NCI-H82 treated with DMSO at 0.1 percent for 48 hours (cell line): ENCODE results near the gene EPB41L5.
"Not testable (repeated sequence)": the region's sequence is repeated elsewhere in the genome, so short reads cannot be mapped to it uniquely, and the experiment has no call there.

Experiments
- DNase-seq: peaks from one replicate; lab custom pipeline; 2025; ENCODE audit not compliant: unreplicated experiment; lab: John Stamatoyannopoulos, UW

The EPB41L5 gene

DNA sequence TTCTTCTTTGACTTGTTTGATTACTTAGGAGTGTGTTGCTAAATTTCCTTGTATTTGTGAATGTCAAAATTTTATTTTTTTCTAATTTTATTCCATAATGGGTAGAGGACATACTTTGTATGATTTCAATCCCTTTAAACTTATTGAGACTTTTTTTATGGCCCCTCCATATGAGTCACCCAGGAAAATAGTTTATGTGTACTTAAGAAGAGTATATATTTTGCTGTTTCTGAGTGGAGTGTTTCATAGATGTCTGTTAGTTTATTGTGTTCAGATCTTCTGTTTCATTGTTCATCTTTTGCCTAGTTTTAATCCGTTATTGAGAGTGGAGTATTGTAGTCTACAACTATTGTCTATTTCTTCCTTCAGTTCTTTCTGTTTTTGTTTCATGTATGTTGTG lies 81.9 kb downstream of the EPB41L5 start:
- no peak for DNase-seq

DNA sequence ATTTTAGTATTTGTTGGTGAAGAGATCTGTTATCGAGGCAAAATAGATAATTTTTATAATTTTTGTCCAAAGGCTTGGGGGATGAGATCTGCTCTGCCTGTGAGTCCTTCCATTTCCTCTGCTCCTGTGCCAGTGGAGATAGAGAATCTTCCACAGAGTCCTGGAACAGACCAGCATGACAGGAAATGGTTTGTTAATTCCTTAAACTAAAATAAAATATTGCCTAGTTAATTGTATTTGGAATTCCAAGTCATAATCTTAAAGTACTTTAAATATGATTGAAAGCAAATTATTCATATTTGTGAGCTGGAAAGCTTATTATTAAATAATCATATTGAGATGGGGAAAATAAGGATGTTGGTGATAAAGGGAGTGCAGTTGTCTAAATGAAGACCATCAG lies 87.8 kb downstream of the EPB41L5 start:
- no peak for DNase-seq

DNA sequence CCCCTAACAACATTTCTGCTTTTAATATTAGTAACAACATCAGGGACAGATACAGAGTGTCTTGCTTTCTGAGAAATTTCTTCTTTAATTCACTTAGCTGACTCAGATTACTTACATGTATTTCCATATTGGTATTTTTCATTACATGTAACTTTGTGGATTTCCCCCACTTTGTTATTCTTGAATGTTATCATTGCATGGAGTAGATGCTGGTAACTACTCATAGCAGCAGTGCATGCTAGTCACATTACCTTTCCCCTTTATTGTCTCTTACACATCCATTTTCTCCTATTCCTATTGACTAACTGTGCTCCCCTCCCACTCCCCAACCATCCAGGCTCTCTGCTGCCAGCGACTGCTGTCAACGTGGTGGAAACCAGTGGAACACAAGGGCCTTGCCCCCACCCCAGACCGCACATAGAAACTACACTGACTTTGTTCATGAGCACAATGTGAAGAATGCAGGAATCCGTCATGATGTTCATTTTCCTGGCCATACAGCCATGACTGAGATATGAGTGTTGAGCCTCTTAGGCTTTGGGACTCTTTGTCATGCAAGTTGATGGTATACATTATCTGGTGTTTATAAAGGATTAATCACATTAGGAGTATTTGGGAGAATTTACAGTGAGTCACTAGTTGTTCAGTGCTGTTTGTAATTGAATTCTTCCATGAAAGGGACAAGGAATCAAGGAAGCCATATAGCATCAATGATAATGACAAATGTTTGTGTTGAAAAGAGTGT lies 91.0 kb downstream of the EPB41L5 start:
- no peak for DNase-seq

DNA sequence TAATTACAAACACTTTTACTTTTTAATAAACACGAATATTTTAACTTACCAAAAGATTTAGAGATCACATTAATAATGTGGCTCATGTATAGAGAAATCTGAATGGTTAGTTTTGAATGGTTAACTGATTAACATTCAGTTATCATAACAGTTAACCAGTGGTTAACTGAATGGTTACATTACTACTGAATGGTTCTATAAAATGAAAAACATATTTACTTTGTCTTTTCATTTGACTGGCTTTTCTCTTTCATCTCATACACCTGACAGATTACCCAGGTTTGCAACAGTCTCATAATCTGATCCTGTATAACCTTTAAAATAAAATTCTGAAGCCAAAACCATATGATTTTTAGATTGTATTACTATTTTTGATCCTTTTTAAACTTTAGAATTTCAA lies 91.9 kb downstream of the EPB41L5 start:
- DNase-seq, result no peak

DNA sequence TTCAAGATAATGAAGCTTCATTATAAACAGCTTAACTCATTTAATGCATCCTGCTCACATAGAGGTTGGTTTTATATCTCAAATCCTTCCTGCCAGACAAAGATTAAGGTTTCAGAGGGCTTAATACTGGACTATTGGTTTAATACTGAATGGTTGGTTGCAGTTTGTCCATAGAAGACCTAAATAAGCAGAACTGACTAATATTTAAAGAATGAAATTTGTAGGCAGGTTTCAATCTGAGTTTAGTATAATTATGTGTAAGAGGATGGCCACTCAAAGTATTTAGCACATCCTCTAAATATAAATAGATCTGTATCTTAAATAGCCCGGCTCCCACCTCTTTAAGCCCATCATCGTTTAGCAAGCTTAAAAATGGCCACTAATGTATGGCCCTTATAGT lies 92.5 kb downstream of the EPB41L5 start:
- DNase-seq, result peak; percentile 28

DNA sequence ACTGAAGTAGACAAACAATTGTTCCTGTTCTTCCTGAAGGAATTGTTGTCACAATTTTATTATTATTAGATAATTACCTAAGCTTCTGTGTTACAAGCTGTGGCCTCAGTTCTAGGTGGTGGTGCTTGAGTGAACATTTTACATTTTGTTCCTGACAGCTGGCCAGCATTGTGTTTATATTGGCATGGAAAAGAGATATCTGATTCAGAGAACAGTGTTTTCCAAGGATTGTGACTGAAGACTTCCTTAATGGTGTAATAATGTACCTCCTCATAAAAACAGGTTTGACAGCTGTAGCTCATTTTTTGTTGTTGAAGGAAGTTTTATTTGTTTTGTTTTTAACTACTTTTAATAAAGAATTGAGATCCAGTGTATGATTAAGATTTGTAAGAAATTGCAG lies 95.2 kb downstream of the EPB41L5 start:
- DNase-seq, result no peak

DNA sequence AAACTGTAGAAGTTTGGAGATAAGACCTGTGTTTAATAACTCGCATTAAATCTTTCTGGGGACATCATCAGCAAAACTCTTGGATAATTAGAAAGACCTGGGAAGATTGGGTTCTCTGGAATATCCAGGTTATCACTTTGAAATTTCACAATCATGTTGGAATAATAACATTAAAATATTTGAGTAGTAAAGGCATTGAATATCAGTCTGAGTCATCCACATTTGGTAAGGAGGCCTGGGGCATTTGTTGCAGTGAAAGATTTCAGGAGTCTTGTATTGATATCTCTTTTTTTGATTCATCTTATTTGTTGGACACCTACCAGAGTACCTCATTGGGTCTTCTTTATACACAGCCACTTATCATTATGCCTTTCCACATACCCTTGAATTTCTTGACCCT lies 95.9 kb downstream of the EPB41L5 start:
- DNase-seq, result no peak

DNA sequence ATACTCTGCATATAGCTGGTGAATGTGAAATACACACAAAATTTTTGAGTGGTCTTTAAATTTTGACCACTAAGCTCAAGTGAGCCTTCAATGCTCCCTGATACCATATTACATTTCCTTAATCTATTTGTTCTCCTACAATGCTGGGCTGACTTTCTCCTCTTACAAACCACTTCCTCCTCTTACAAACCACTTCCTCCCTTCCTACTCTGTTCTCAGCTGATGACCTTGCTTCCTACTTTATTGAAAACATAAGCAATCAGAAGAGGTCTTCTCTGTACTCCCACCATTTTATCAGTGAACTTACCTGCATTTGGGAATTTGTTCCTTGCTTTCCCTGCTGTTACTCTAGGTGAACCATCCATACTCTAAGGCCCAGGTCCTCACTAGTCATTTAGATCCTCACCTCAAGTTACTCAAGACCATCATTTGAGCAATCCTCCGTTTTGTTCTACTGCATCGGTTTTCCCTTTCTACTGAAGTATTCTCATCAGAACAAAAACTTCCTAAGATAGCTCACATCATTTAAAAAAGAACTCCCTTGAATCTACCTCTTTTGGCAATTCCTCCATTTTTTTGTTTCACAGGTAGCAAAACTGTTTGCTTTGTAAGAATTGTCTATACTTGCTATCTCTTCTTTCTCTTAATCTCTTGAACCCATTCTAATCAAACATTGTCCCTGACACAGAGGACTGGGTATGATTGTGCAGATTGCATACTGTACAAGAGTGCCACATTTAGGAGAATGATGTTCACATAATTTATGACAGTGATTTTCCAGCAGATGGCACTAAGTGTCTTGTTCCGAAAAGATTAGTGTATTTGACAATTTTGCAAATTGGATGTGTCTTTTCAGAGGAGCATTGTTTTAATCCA lies 96.5 kb downstream of the EPB41L5 start:
- DNase-seq, result peak; percentile 78

DNA sequence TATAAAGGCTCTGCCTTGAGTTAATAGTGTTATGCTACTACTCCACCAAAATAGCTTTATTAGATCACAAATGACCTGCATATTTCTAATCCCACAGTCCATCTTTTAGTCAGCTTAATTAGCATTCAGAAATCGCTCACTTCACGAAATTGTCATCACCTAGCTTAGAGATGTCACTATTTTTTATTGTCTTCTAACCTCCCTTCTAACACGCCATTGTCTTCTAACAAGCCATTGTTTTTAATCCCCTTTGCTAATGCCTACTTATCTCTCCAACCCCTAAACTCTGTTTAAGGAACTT lies 97.1 kb downstream of the EPB41L5 start:
- peak; percentile 78 for DNase-seq

DNA sequence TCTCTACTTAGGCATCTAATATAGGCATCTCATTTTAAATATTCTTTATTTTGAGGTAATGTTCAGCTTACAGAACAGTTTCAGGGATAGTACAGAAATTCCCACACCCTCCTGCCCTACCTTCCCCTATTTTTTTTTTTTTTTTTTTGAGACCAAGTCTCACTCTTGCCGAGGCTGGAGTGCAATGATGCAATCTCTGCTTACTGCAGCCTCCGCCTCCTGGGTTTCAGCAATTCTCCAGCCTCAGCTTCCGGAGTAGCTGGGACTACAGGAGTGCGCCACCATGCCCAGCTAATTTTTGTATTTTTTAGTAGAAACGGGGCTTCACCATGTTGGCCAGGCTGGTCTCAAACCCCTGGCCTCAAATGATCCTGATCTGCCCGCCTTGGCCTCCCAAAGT lies 97.6 kb downstream of the EPB41L5 start:
- DNase-seq, result no peak

DNA sequence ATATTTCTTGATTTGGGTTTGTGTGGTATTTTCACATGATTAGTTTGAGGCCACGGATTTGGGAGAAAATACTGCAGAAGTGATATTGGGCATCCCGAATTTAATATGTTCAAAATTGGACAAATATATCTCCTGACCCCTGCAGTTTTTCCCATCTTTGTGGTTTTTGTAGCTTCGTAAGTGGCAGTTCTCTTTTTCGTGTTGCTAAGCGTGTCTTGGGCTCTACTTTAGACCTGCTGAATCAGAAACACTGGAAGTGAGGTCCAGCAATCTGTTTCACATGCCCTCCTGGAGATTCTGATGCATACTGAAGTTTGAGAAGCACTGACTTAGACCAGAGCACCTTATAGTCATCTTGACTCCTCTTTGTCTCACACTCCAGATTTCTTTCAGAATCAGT lies 98.3 kb downstream of the EPB41L5 start:
- DNase-seq, result no peak

DNA sequence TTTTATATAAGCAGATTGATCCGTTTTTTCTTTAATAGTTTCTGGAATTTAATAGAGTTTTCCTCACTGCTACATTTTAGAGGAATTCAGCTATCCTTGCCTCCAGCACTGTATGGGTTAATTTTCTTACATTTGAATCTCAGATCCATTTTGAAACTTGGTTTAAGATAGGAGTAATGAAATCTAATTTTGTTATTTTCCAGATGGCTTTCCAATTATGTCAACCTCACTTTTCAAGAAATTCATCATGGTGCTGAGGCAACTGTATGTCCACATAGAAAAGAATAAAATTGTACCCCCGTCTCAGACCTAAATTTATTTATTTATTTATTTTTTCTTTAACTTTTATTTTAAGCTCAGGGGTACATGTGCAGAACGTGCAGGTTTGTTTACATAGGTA lies 105.1 kb downstream of the EPB41L5 start:
- no peak for DNase-seq

DNA sequence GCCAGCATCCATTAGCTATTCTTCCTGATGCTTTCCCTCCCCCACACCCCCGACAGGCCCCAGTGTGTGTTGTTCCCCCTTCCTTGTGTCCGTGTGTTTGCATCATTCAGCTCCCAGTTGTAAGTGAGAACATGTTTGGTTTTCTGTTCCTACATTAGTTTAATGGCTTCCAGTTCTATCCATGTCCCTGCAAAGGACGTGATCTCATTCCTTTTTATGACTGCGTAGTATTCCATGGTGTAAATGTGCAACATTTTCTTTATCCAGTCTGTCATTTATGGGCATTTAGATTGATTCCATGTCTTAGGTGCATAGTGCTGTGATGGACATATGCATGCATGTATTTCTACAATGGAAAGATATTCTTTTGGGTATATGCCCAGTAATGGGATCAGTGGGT lies 105.6 kb downstream of the EPB41L5 start:
- no peak for DNase-seq

DNA sequence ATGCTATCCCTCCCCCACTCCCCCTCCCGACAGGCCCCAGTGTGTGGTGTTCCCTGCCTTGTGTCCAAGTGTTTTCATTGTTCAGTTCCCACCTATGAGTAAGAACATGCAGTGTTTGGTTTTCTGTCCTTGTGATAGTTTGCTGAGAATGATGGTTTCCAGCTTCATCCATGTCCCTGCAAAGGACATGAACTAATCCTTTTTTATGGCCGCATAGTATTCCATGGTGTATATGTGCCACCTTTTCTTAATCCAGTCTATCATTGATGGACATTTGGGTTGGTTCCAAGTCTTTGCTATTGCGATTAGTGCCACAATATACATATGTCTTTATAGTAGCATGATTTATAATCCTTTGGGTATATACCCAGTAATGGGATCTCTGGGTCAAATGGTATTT lies 108.5 kb downstream of the EPB41L5 start:
- DNase-seq, result not testable (repeated sequence)

DNA sequence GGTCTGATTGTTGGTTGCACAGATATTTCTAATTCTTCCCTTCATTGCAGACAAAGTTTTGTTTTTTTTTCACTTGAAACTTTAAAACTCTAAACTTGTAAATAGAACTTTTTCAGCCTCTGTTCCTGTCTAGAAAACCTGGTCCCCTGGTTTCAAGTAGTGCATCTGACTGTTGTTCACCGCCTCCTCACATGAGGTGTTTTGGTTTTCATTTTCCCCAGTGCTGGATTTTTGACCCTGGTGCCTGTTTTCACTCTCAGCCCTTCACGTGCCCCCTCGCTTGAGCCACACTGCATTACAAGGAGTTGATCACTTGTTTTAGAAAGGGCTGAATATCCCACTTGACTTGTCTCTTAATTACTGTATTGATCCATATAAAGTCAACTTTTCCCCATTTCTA lies 110.2 kb downstream of the EPB41L5 start:
- DNase-seq, result no peak

DNA sequence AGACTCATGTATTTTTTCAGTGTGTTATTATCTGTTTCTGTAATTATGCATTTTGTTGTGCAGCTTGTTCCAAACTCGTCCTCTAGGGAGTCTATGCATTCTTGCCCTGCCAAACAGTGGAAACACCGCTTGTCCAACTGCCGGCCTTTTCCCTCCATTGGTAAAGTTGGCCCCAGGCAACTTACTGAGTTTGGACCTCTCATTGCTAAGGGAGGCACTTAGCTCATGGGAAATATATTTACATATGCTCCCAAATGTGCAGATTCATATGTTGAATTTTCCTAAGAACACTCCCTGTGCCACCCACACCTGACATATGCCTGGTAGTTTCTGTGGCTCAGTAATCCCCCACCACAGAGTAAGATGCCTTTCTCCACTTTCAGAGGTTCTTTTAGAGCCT lies 112.3 kb downstream of the EPB41L5 start:
- no peak for DNase-seq

DNA sequence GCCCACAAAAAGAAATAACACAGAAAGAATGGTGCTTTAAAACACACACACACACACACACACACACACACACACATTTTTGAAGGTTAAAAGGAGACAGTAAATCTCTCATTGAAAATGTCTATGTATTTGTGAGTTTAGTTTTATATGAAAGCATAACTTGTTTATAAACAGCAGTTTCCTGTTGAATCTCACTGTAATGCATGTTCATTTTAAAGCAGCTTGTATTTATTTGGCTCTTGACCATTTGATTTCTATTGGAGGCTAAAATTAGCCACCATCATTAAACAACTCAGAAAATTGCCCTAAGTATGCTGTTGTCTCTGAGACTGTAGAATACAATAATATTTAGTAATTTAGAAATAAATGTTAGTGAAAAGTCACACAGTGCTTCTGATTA lies 115.3 kb downstream of the EPB41L5 start:
- no peak for DNase-seq

DNA sequence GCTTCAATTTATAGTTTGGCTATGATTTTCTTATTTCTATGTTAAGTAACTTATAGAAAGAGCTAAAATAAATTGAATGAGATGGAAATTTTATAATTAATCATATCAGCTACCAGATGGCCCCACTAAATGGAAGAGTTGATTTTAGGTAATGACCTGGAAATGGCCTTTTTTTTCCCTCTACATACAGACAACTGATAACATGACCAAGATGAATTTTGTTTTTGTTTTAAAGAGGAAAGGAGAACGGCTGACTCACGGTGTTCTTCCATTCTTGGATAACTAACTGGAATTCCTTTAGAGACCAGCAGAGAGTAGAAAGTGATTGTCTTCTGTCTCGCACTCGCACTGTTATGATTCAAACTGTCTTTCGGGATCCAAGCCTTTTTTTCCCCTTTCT lies 119.3 kb downstream of the EPB41L5 start:
- no peak for DNase-seq

DNA sequence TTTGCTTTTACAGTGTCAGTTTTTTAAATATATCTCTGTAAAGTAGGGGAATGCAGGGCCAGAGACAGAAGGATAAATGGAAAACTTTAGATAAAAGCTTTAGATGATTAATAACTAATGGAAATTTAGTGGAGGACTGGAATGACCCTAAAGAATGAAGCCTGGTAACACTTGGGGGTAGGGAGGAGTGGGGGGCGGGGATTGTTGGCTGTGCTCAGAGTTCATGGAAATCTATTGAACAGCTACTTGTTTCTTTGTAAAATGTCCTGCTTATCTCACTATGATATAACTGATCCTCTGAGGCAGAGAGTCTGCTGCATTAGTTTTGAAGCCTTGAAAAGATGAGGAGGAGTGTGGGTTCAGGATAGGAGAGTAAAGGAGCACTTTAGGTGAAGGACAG lies 119.8 kb downstream of the EPB41L5 start:
- no peak for DNase-seq

DNA sequence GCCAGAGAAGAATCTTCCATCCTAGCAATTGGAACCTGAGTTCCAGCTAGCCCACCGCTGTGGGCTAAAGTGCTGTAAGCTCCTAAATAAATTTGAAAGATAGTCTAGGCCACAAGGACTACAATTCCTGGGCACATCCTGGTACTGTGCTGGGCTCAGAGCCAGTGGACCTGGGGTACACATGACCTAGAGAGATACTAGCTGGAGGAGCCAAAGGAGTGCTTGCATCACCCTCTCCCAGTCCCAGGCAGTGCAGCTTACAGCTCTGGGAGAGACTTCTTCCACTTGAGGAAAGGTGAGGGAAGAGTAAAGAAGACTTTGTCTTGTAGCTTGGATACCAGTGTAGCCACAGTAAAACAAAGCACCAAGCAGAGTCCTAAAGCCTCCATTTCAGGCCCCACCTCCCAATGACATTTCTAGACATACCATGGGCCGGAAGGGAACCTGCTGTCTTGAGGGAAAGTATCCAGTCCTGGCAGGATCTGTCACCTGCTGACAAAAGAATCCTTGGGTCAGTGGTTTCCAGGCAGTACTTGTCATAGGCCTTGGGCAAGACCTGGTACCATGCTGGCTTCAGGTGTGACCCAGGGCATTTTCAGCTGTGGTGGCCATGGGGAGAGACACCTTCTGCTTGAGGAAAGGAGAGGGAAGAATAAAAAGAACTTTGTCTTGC lies 120.8 kb downstream of the EPB41L5 start:
- no peak for DNase-seq

DNA sequence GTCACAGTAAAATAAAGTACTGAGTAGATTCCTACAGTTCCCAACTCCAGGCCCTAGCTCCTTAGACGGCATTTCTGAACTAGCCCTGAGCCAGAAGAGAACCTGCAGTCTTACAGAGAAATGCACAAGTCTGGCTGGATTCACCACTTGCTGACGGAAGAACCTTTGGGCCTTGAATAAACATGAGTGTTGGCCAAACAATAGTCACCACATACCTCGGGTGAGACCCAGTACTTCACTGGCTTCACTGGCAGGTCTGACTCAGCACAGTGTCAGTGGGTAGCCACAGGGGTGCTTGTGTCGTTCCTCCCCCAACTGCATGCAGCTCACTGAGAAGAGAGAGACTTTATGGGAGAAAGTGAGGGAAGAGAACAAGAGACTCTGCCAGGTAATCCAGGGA lies 121.4 kb downstream of the EPB41L5 start:
- DNase-seq, result no peak

DNA sequence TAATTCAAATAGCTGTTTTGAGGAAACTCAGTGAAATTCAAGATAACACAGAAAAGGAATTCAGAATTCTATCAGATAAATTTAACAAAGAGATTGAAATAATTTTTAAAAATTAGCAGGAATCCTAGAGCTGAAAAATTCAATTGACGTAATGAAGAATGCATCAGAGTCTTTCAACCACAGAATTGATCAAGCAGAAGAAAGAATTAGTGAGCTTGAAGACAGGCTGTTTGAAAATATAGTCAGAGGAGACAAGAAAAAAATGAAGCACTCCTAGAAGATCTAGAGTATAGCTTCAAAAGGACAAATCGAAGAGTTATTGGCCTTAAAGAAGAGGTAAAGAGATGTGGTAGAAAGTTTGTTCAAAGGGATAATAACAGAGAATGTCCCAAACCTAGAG lies 122.1 kb downstream of the EPB41L5 start:
- DNase-seq, result not testable (repeated sequence)
